Measurements from ENCODE around the gene ALDH1L1.

ALDH1L1 gene

GRCh38 chr3:126053949-126054569, 126.3 kb downstream of the ALDH1L1 start:
- no peak for TF ChIP-seq CTCF (conservative IDR thresholded peaks at IDR 0.05)
- H3K27ac ChIP-seq = no peak overlapping the region
